Adrenal gland (tissue), 12 donors: ENCODE measurements around the gene LYPD6B. TPM values are rescaled to one million over a fixed set of nuclear protein-coding genes. Genes with fewer than 3 reads are reported as not detected.

Experiments used
- DNase-seq, 7 donors: peaks; one replicate each; pipeline ENCODE4 v3.0.0-alpha.2; 2019 to 2020
- H3K27ac ChIP-seq, 5 donors: fragments of 200-600 bp; sonication (generic) in 4 of 5; 1 replicate in 3 of 5; 2 replicates in 2 of 5; pipeline versions ENCODE4 v1.5.1 to v1.8.0; 2016 to 2020; ENCODE audit warnings: mild to moderate bottlenecking in 1 of 5
- H3K27me3 ChIP-seq: fragments of 200-600 bp; 2 replicates; pipeline ENCODE4 v1.8.0; 2021
- H3K36me3 ChIP-seq, 2 donors: fragments of 200-600 bp; replicated peaks in 1 of 2; 1 replicate in 1 of 2; 2 replicates in 1 of 2; pipeline versions ENCODE4 v1.5.1 to v1.8.0; 2018 to 2022
- H3K4me1 ChIP-seq, 2 donors: fragments of 200-600 bp; replicated peaks in 1 of 2; 1 replicate in 1 of 2; 2 replicates in 1 of 2; pipeline versions ENCODE4 v1.5.1 to v1.8.0; 2018 to 2021
- H3K4me3 ChIP-seq, 4 donors: fragments of 200-600 bp; sonication (generic) in 3 of 4; one replicate each; pipeline ENCODE4 v1.5.1; 2016 to 2018
- H3K9me3 ChIP-seq, 3 donors: fragments of 200-600 bp; sonication (generic) in 1 of 3; replicated peaks in 1 of 3; 1 replicate in 2 of 3; 2 replicates in 1 of 3; pipeline versions ENCODE4 v1.5.1 to v1.8.0; 2016 to 2021
- POLR2A ChIP-seq, 2 donors: fragments of 450-650 bp; IDR thresholded peaks; one replicate each; pipeline ENCODE4 v1.6.1; 2017; ENCODE audit warnings: antibody characterized with exemption in 2 of 2, mild to moderate bottlenecking in 2 of 2, moderate library complexity in 1 of 2
- WGBS, 4 donors: extraction: QIAGEN DNeasy Blood & Tissue Kit in 2 of 4; methylation state at CpG; one replicate each; pipeline versions ENCODE4 v1.1.5 to v1.1.7; 2013 to 2017; 5-methylcytosine and 5-hydroxymethylcytosine counted together
- intact Hi-C, 2 donors: fragments of 100-400 bp; cut with DNase I; formaldehyde crosslinking; loops; one replicate each; pipeline versions ENCODE4 v1.14.1 to v1.15.0; 2022 to 2023
- polyA plus RNA-seq, 3 donors: library from polyadenylated mRNA; stranded (reverse); fragments of 200-250 nt in 2 of 3; fragments of 350-450 nt in 1 of 3; fragmentation: Illumina TruSeq in 1 of 3; extraction: RNeasy Lipid Tissue Mini Kit (QIAGEN cat#74804) in 1 of 3; gene quantifications; one replicate each; pipeline ENCODE4 v1.2.3, GENCODE V29; 2013 to 2014
- total RNA-seq, 9 donors: library from RNA; depleted of rRNA in 4 of 9; stranded (reverse); fragments of >200 nt in 4 of 9; fragments of 120-200 nt in 1 of 9; fragmentation: NEBNext Ultra II Directional in 1 of 9; extraction: Animal tissue kit (Norgen Biotek cat#: 25700) in 1 of 9; gene quantifications; one replicate each; pipeline versions ENCODE4 v1.1.0 to v1.2.4, GENCODE V29; 2013 to 2023
- TF ChIP-seq, protein P1 (sequence below), 6 experiments: fragments of 450-650 bp in 4 of 6; fragments of 200-600 bp in 2 of 6; sonication (generic) in 1 of 6; IDR thresholded peaks; 1 replicate in 5 of 6; 2 replicates in 1 of 6; pipeline versions ENCODE4 v1.5.1 to v1.8.0; 2016 to 2021; ENCODE audit warnings: antibody characterized with exemption in 6 of 6, mild to moderate bottlenecking in 2 of 6, moderate library complexity in 1 of 6
- donor health status: healthy with polysubstance abuse.
- donor health status: Bipolar disorder and iron deficiency.
- donor health status: DM: yes; HTN: yes; CAD: no.
- donor health status: DM: no; HTN: no; CAD: no.
- donor health status: DM: no; HTN: no; CAD: no.
- donor health status: DM: yes; HTN: yes; CAD: no.

Gene LYPD6B
- total and polyA plus RNA-seq, 12 donors = 0.15 to 0.98 (median 0.50) TPM; not detected in 2

DNA sequence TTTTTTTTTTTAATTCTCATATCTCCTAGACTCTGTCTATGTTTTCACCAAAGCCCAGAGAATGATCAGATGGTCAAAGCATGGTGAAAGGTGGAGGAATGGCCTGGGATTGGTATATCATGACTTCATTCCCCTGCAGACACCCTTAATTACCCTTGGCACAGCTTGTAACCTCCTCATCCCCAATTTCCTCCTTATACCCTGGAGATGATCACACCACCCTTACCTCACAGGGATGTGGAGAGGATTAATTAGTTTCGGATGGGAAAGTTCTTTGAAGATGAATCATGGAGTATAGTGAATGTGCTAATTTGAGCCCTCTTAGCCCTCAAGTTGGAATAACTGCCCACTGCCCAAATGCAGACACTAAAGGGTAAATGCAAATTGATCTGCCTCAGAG, 153.9 kb downstream of the LYPD6B start:
- intact Hi-C loops = no loop called here
- Histone ChIP-seq H3K27me3 (no peaks in the 10 kb centered on the region), H3K9me3 (no peaks in the 10 kb centered on the region), H3K4me1 (no peaks in the 10 kb centered on the region), H3K27ac (no peak overlapping the region), H3K36me3 (no peaks in the 10 kb centered on the region), H3K4me3 (no peak overlapping the region)
- no peak for TF ChIP-seq POLR2A (IDR thresholded peaks at IDR 0.05)
- TF ChIP-seq, protein P1, sequence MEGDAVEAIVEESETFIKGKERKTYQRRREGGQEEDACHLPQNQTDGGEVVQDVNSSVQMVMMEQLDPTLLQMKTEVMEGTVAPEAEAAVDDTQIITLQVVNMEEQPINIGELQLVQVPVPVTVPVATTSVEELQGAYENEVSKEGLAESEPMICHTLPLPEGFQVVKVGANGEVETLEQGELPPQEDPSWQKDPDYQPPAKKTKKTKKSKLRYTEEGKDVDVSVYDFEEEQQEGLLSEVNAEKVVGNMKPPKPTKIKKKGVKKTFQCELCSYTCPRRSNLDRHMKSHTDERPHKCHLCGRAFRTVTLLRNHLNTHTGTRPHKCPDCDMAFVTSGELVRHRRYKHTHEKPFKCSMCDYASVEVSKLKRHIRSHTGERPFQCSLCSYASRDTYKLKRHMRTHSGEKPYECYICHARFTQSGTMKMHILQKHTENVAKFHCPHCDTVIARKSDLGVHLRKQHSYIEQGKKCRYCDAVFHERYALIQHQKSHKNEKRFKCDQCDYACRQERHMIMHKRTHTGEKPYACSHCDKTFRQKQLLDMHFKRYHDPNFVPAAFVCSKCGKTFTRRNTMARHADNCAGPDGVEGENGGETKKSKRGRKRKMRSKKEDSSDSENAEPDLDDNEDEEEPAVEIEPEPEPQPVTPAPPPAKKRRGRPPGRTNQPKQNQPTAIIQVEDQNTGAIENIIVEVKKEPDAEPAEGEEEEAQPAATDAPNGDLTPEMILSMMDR (IDR thresholded peaks at IDR 0.05) = no peak
- DNase-seq = no peak
- 74 to 85% (median 75%) methylated on average over 1 of the region's 1 CpG for WGBS, 4 donors

DNA sequence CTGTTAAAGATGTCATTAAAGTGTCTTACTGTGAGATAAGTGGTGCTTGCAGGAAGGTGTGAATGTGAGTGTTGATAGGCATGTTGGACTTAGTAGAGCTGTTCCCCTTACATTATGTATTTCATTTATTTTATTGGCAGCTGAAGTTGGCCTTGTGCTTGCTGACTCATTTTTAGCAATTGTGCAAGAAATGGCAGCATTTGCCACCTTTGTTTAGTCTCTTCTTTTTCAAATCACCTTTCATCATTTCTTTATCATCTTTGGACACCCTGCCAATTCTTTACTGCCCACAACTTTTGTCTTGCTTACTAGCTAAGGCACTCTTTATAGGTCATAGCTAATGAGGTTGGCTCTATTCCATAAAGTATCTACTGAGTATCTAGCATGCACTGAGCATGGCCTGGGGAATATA, 161.6 kb downstream of the LYPD6B start:
- no peak for DNase-seq
- H3K27me3 ChIP-seq = no peaks in the 10 kb centered on the region
- no peaks in the 10 kb centered on the region for H3K36me3 ChIP-seq
- H3K27ac ChIP-seq = no peak overlapping the region
- no peak overlapping the region for H3K4me3 ChIP-seq
- no peaks in the 10 kb centered on the region for H3K9me3 ChIP-seq
- H3K4me1 ChIP-seq = no peaks in the 10 kb centered on the region
- no peak for TF ChIP-seq POLR2A (IDR thresholded peaks at IDR 0.05)
- TF ChIP-seq, protein P1 (IDR thresholded peaks at IDR 0.05) = no peak
- intact Hi-C loops = no loop called here

DNA sequence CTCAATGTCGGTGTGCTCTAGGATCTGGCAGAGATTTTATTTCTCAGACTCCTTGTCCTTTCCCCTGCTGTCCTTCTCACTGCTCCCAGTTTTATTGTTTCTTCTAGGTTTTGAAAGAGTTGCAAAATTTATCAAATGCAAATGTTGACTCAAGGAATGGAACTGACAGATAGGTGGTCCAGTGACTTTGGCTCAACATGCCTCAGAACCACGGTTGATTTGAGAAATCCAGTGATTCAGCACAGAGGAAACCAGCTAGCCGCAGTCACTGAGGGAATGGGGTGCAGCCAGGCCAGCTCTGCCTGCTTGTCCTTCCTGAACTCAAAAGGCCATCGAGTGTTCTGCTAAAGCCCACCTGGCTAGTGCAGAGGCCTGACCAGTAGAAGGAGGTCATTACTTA, 166.2 kb downstream of the LYPD6B start:
- no peak overlapping the region for H3K27ac ChIP-seq
- no peaks in the 10 kb centered on the region for H3K36me3 ChIP-seq
- no peak for DNase-seq
- no peak overlapping the region for H3K4me3 ChIP-seq
- intact Hi-C loops = no loop called here
- TF ChIP-seq POLR2A (IDR thresholded peaks at IDR 0.05) = no peak
- TF ChIP-seq, protein P1 (IDR thresholded peaks at IDR 0.05) = no peak
- H3K4me1 ChIP-seq = no peaks in the 10 kb centered on the region
- no peaks in the 10 kb centered on the region for H3K9me3 ChIP-seq
- no peaks in the 10 kb centered on the region for H3K27me3 ChIP-seq
- WGBS, 4 donors = 68 to 88% (median 78%) methylated on average over 3 to 4 of the region's 4 CpGs

DNA sequence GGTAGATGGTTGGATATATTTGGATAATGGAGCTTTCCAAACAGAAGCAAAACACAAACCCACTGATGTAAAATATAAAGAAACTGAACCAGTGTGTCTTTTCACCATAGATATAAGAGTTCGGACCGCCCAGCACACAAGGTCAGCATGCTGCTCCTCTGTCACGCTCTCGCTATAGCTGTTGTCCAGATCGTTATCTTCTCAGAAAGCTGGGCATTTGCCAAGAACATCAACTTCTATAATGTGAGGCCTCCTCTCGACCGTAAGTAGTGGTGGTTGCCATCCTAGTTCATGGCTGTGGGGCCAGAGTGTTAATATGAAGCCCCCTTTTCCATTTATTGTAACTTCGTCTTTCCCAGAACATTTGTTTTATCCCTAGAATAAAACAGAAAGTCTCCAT, 166.6 kb downstream of the LYPD6B start:
- no peaks in the 10 kb centered on the region for H3K9me3 ChIP-seq
- DNase-seq = no peak
- no peaks in the 10 kb centered on the region for H3K27me3 ChIP-seq
- H3K36me3 ChIP-seq = no peaks in the 10 kb centered on the region
- TF ChIP-seq POLR2A (IDR thresholded peaks at IDR 0.05) = no peak
- TF ChIP-seq, protein P1 (IDR thresholded peaks at IDR 0.05) = no peak
- no peaks in the 10 kb centered on the region for H3K4me1 ChIP-seq
- intact Hi-C loops = no loop called here
- H3K4me3 ChIP-seq = no peak overlapping the region
- no peak overlapping the region for H3K27ac ChIP-seq
- WGBS, 4 donors = 60 to 81% (median 66%) methylated on average over 8 of the region's 8 CpGs
